ENCODE data around the gene CPB2. TPM values are rescaled to one million over a fixed set of nuclear protein-coding genes. Genes with fewer than 3 reads are reported as not detected.

The CPB2 gene
- total RNA-seq, 1 experiment from 2014 or later: not detected

DNA sequence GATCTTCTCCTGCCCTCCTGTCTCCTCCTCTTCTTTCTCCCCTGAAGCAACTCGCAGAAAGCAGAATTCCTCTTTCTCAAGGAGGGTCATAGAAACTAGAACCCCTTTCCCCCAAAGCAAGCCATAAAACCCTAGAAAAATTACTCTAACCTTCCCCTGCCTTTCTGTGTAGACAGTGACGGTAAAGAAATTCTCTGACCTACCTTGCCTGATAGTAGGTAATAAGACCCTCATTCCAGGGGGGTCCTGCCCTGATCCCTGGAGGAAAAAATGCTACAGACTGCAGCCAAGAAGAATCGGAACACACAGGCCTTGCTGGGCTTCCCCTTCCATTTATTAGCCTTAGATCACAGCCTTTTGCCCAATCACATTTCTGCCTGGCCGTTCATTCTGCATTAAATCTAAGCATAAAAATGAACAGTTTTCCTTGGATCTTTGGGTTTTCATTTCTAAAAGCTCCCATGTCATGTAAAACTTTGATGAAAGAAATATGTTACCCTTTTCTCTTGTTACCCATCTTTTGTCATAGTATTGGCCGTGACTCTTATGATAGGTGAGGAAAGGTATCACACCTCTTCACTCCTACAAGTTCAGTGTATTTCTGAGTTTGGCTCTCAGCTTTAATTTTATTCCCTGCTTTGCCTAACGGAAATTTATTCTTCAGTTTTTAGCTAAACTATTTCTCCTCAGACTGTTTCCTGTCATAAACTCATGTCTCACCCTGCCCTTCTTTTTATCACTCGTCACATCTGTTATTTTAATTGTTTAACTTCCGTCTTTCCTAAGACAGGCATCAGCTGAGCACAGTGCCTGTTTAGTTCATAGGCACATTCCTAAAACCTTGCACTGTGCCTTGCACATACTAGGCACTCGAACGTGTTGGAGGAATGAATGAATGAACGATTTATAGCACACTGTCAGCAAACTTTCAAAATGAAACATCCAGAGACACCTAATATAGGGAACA, 20.4 kb upstream of the CPB2 start:
- BruUV-seq (replicated peaks): no TSS peak

DNA sequence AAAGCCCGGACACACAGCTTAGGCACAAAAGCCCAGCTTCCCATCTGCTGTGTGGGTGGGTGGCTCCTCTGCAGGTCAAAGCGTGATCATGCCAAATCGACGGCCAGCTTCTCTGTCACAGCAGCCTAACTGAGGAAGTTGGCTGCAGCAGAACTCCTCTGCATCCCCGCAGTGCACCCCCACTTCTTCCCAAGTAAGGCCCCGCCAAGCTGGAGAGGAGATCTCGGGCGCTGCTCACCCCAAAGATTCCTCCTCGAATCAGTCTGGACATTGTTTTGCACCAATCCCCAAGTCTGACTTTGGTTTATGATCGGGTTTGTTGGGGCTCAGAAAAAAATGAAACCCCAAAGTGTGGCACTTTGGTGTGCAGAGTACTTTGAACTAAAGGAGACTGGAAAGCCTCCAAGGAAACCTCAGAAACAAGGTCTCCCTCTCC, 19.7 kb upstream of the CPB2 start:
- Mint-ChIP-seq H3K4me3 (ENCODE audit: unreplicated experiment) (no peak overlapping the region), H3K27ac (ENCODE audit: low read depth, unreplicated experiment) (no peak overlapping the region), H3K27me3 (ENCODE audit: insufficient read depth, unreplicated experiment) (peaks cover 9% of the 10 kb centered on the region), H3K9me3 (ENCODE audit: unreplicated experiment) (no peaks in the 10 kb centered on the region), H3K4me1 (ENCODE audit: insufficient read depth, unreplicated experiment) (peaks cover 23% of the 10 kb centered on the region), H3K36me3 (ENCODE audit: insufficient read depth, unreplicated experiment) (no peaks in the 10 kb centered on the region)
- DNase-seq (ENCODE audit: unreplicated experiment): no peak
- no TSS peak for BruUV-seq (replicated peaks)
- intact Hi-C loops (cut with micrococcal nuclease): no loop called here
- ChIA-PET POLR2A (interaction anchor here (0.6 kb wide), 1 partner anchor 62 kb away, joined by 3 read pairs; no protein-coding TSS in a partner anchor), CTCF (interaction anchor here (0.7 to 2.7 kb wide), 3 partner anchors 124 to 500 kb away, joined by 3 to 28 read pairs (median 3); no protein-coding TSS in a partner anchor)
- TF ChIP-seq, protein P1, sequence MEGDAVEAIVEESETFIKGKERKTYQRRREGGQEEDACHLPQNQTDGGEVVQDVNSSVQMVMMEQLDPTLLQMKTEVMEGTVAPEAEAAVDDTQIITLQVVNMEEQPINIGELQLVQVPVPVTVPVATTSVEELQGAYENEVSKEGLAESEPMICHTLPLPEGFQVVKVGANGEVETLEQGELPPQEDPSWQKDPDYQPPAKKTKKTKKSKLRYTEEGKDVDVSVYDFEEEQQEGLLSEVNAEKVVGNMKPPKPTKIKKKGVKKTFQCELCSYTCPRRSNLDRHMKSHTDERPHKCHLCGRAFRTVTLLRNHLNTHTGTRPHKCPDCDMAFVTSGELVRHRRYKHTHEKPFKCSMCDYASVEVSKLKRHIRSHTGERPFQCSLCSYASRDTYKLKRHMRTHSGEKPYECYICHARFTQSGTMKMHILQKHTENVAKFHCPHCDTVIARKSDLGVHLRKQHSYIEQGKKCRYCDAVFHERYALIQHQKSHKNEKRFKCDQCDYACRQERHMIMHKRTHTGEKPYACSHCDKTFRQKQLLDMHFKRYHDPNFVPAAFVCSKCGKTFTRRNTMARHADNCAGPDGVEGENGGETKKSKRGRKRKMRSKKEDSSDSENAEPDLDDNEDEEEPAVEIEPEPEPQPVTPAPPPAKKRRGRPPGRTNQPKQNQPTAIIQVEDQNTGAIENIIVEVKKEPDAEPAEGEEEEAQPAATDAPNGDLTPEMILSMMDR (IDR thresholded peaks at IDR 0.05; ENCODE audit: unreplicated experiment): no peak

More for the DNA sequence above, 20.4 kb upstream of the CPB2 start:
- ChIA-PET POLR2A (interaction anchor here (0.6 to 2.5 kb wide), 3 partner anchors 63 to 599 kb away, joined by 3 to 14 read pairs (median 3); partner anchors contain the start of gene ZC3H13), CTCF (interaction anchor here (0.6 to 2.8 kb wide), 18 partner anchors 18 to 501 kb away, joined by 3 to 28 read pairs (median 6); partner anchors contain the start of gene CPB2)
- intact Hi-C loops (cut with micrococcal nuclease): loop anchor here (5.0 kb wide), 1 partner anchor 198 kb away; no protein-coding TSS in a partner anchor
- H3K36me3 Mint-ChIP-seq (ENCODE audit: insufficient read depth, unreplicated experiment): no peaks in the 10 kb centered on the region
- DNase-seq (ENCODE audit: unreplicated experiment): no peak
- H3K4me3 Mint-ChIP-seq (ENCODE audit: unreplicated experiment): no peak overlapping the region
- H3K27me3 Mint-ChIP-seq (ENCODE audit: insufficient read depth, unreplicated experiment): peaks cover 16% of the 10 kb centered on the region
- peaks cover 16% of the 10 kb centered on the region for H3K4me1 Mint-ChIP-seq (ENCODE audit: insufficient read depth, unreplicated experiment)
- H3K9me3 Mint-ChIP-seq (ENCODE audit: unreplicated experiment): no peaks in the 10 kb centered on the region
- no peak overlapping the region for H3K27ac Mint-ChIP-seq (ENCODE audit: low read depth, unreplicated experiment)
- TF ChIP-seq, protein P1 (IDR thresholded peaks at IDR 0.05; ENCODE audit: unreplicated experiment): no peak

DNA sequence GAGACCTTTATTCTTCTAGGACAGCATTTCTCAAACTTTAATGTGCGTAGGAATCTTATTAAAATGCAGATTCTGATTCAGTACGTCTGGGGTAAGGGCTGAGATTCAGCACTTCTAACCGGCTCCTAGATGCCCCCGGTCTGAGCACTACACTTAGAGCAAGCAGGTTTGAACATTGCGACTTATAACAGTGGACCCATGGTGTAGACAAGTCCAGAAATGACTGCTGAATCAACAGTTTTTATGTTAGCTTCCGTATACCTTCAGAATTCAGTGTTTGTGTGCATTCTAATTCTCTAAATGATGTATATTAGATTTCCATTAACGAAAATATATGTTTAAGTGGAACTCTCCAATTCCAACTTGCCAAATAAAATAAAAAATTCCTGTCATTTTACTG, 17.5 kb upstream of the CPB2 start:
- Mint-ChIP-seq H3K27ac (ENCODE audit: low read depth, unreplicated experiment) (no peak overlapping the region), H3K36me3 (ENCODE audit: insufficient read depth, unreplicated experiment) (no peaks in the 10 kb centered on the region), H3K4me3 (ENCODE audit: unreplicated experiment) (no peak overlapping the region), H3K4me1 (ENCODE audit: insufficient read depth, unreplicated experiment) (peaks cover 25% of the 10 kb centered on the region), H3K27me3 (ENCODE audit: insufficient read depth, unreplicated experiment) (no peaks in the 10 kb centered on the region), H3K9me3 (ENCODE audit: unreplicated experiment) (no peaks in the 10 kb centered on the region)
- intact Hi-C loops (cut with micrococcal nuclease): no loop called here
- ChIA-PET POLR2A (no interaction called here), CTCF (interaction anchor here (0.6 to 0.7 kb wide), 2 partner anchors 44 to 173 kb away, joined by 3 read pairs; no protein-coding TSS in a partner anchor)
- TF ChIP-seq, protein P1 (IDR thresholded peaks at IDR 0.05; ENCODE audit: unreplicated experiment): no peak
- BruUV-seq (replicated peaks): no TSS peak
- DNase-seq (ENCODE audit: unreplicated experiment): no peak

DNA sequence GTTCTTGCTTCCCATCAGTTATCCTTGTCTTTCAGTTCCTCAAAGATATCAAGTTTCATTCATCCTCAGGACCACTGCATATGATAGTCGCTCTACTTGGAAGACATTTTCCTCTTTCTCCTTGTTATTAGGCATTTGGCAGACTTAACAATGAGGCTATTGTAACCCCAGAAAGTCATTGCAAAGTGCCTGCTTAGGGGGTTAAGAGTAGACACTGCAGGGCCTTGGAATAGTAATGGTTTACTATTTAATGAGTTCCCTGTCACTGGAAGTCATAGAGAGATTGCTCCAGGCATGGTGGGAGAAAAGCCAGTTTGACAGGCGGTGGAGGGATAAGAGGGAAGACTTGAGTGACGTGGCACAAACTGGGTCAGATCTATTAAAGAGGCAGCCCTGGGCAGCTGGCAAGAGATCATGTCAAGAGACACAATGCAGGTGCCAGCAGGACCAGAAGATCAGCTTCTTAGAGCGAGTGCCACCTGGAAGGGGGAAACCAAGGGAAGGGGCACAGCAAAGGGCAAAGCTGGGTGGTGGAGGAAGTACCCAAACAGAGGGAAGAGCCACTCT, 16.8 kb upstream of the CPB2 start:
- POLR2A ChIA-PET: interaction anchor here (0.8 kb wide), 1 partner anchor 70 kb away, joined by 4 read pairs; the partner anchor contains the start of gene ZC3H13
- TF ChIP-seq, protein P1 (IDR thresholded peaks at IDR 0.05; ENCODE audit: unreplicated experiment): no peak
- CTCF ChIA-PET: interaction anchor here (0.6 kb wide), 1 partner anchor 173 kb away, joined by 3 read pairs; no protein-coding TSS in a partner anchor
- H3K4me1 Mint-ChIP-seq (ENCODE audit: insufficient read depth, unreplicated experiment): peaks cover 25% of the 10 kb centered on the region
- intact Hi-C loops (cut with micrococcal nuclease): no loop called here
- H3K4me3 Mint-ChIP-seq (ENCODE audit: unreplicated experiment): no peak overlapping the region
- DNase-seq (ENCODE audit: unreplicated experiment): no peak
- BruUV-seq (replicated peaks): no TSS peak
- H3K9me3 Mint-ChIP-seq (ENCODE audit: unreplicated experiment): no peaks in the 10 kb centered on the region
- H3K36me3 Mint-ChIP-seq (ENCODE audit: insufficient read depth, unreplicated experiment): no peaks in the 10 kb centered on the region
- no peak overlapping the region for H3K27ac Mint-ChIP-seq (ENCODE audit: low read depth, unreplicated experiment)
- no peaks in the 10 kb centered on the region for H3K27me3 Mint-ChIP-seq (ENCODE audit: insufficient read depth, unreplicated experiment)
